ENCODE results near the gene FCHSD2.
"Not testable (repeated sequence)": the region's sequence is repeated elsewhere in the genome, so short reads cannot be mapped to it uniquely, and the experiment has no call there.

Gene FCHSD2

DNA sequence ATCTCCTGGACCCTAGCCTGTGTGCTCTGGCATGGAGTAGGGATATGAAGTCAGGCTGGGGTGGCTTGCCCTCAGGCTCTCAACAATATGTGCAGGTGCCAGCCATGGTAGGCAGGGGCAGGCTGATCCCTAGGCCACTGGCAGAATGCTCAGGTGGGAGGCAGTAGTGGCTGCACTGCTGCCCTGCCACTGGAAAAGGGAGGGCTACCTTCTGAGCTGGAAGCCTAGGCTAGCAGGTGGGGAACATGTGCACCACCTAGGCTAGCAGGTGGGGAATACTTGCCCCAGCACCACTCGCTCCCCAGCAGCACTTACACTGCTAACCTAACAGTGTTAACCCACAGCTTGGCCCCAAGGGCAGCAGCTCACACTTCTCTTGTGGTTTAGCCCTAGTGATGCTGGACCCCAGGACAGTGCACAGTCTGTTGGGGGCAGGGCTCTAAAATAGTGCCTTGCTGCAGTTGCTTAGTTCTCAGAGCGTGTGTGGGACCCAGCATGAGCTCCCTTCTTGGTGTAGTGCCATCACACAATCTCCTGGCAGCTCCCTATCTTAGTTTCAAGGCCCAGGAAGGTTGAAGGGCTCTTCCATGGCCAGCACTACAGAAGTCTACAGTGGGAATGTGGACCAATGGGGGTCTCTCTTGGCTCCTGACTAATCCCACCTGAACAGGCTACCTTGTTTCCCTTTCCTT, 130.8 kb downstream of the FCHSD2 start:
- DNase-seq (ENCODE audit: low read depth in 2 of 2), result no peak

DNA sequence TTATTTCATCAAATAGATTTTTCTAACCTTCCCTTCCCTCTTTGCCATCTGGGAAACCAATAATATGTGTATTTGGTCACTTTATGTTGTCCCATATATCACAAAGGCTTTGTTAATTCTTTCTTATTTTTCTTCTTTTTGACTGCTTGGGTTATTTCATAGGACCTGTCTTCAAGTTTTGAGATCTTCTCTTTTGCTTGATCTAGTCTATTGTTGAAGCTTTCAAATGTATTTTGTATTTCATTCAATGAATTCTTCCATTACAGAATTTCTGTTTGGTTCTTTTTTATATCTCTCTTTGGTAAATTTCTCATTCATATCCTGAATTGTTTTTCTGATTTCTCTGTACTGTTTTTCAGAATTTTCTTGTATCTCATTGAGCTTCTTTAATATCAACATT, 132.1 kb downstream of the FCHSD2 start:
- DNase-seq (ENCODE audit: low read depth in 2 of 2), result no peak

DNA sequence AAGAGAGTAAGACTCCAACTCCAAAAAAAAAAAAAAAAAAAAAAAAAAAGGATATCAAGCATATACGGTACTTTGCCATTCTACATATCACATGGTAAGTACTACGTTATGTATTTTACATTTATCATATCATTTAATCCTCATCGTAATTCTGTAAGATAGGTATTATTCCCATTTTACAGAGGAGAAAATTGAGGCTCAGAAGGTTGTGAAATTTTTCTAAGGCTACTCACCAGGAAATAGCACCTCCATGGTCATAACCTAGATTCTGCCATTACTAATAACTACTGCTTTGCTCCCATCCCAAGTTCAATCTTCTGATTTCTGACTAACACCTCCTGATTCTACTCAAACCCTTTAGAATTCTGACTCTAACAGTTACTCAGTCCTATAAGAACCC, 138.0 kb downstream of the FCHSD2 start:
- no peak for DNase-seq (ENCODE audit: low read depth in 2 of 2)

DNA sequence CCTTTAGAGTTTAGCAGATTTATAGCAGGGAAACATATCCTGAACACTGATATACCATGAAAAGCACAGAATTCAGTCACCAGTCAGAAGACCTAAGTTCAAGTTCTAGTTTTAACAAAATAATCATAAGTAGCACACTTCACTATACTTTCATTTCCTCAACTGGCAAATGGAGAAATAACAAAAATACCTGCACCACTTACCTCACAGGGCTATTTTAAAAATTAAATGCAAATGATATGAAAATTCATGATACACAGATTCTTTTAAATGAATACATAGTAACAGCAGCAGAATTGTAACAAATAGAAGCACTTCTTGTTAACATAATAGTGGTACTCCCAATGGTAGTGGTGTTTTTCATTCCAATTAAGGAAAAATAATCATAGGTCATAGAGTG, 139.0 kb downstream of the FCHSD2 start:
- no peak for DNase-seq (ENCODE audit: low read depth in 2 of 2)

DNA sequence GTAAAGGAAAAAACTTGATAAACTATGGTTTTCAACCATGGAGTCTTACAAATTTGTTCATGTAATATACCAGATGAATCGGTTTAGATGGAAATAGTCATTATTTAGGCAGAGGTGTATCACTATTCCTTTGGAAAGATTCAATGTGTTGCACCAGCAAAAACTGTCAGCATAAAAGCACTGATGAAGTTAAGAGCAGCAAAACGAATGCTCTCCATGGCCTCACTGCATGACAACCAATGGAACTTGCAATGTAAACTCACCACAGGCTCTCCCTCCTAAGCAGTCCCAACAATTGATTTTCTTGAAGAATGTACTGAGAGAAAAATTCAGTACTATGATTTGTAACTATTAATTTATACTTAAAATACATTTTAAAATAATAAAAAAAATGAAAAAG, 139.9 kb downstream of the FCHSD2 start:
- no peak for DNase-seq (ENCODE audit: low read depth in 2 of 2)

DNA sequence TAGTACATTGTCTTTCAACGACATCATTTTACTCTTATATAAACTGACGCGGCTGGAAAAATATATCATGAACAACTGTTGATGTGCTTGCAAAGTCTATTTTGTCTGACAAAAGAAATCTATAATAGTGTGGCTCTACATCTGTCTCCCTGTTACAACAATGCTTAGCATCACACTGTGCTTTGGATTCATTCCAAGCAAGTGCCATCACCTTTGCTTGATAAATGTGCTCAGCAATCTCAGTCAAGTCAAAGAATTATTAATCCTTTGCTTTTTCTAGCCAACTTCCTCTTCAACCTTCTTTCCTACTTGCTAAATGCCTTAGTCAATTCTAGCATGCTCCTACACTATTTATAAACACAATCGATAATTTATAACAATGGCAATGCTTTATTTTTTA, 140.5 kb downstream of the FCHSD2 start:
- no peak for DNase-seq (ENCODE audit: low read depth in 2 of 2)

DNA sequence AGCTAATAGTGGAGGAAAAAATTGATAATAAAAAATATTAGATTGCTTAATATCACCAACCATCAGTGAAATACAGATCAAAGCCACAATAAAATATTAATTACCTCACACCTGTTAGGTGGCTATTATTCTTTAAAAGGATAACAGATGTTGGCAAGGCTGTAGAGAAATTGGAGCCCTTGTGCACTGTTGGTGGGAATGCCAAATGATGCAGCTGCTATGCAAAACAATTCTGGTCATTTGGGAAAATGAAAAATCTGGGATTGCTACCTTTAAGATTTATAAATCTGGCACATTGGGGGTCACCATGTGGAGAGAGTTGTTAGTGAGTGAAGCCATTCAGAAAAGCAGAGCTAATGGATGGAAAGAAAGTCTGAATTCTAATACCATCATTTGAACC, 143.4 kb downstream of the FCHSD2 start:
- no peak for DNase-seq (ENCODE audit: low read depth in 2 of 2)

DNA sequence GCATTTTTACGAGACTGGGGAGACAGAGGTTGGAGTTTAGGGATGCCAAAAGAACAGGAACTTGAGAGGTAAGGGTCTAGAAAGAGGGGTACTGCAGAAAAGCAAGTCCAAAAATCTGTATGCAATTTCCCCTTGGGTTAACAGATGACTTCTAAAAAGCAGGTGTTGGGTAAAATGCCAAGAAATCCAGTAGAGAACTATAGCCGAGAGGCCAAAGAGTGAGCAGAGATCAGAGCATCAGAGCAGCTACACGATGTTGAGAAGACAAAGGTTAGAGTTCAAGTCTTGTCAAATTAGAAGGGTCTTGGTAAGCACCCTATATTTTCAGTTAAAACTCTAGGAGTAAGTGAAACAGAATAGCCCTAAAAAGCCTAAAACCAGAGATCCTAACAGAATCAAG, 145.2 kb downstream of the FCHSD2 start:
- no peak for DNase-seq (ENCODE audit: low read depth in 2 of 2)

DNA sequence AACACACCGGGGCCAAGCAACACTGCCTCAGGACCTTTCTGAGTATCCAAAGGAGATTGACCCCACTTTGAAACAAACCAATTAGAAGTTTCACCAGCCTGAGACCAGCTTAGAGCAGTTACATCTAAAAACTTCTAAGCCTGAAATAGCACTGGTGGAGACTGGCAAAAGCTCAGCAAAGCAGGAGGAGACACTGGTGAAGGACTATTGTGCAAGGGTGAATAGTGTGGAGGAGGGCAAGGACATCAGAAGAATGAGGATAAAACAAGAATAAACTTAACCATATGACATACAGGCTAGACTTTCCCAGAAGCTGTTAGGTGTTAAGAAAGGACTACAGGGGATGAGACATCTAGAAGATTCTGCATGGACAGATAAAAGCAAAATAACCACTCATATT, 152.4 kb downstream of the FCHSD2 start:
- no peak for DNase-seq (ENCODE audit: low read depth in 2 of 2)

DNA sequence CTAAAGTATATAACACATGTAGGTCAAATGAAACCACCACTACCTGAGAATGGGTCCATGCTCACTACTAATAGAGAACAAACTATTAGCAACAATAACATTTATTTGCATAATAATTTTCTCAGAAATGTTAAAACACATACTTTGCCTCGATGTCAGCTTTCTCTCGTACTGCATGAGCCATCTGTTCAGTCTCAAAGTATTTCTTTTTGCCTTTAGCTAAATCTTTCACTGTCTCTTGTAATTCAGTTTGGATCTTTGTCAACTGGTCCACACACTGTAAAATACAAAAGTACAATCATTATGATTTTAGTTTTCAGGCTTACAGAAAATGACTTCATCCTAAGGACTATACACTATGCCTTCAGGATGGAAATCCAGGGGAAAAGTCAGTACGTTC, 153.3 kb downstream of the FCHSD2 start:
- DNase-seq (ENCODE audit: low read depth in 2 of 2), result no peak

DNA sequence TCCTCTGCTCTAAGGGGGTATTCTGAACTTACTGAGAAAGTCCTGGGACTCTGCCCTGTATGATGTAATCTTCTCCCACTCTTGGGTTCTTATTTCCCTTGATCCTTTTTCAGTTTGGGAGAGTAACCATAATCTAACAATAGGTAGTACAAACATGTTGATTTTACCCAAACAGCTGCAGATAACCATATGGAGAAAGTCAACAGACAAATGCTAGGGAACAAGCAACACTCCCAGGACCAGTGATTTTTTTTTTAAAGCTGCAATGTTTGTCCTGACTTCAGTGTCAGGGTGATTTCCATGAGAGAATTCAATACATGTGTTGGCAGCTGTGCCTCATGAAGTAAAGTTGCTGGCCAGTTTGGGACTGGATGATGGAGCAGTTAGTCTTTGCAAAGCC, 156.5 kb downstream of the FCHSD2 start:
- DNase-seq (ENCODE audit: low read depth in 2 of 2), result no peak

DNA sequence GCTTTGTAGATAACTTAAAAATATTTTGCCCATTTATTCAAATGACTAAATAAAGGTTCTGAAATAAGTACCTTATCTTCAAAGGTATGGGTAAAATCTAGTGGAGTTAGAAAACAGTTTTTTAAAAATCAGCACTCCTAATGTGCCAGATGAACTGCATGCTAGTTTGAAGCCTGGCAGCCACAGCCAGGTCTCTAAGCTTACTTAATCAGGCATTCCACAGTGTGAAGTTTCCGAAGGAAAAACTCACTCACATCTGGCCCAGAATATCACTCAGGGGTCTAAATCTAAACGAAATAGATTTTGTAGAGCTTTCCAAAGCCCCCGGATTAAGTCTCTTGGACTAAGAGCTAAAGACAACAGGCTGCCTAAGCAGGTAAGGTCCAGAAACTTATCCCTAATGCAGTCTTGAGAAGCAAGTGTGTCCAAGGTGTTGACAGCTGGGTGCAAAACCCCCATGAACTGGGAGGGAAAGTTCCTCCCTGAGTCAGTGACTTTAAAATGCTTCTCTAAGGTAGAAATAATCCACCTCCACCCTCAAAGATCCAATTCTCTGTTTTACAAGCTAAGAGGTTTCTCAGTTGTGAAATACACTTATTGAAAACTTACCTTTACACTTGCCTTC, 157.6 kb downstream of the FCHSD2 start:
- no peak for DNase-seq (ENCODE audit: low read depth in 2 of 2)

DNA sequence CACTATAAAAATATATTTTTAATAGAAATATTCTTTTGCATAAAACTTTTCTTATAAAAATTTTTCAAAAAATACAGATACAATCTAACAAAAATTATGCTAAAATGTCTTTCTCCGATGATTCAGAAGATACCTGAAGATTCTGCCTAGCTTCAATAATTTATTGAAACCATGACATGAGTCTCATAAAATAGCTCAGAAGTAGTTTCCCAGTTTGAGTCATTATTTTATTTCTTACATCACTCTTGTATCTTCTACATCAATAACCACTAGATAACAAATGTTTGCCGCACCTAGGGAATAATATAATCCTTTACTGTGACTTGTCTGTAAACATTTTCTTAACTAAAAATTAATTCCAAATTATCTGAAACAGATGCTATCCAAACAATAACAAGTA, 158.6 kb downstream of the FCHSD2 start:
- DNase-seq (ENCODE audit: low read depth in 2 of 2), result no peak

DNA sequence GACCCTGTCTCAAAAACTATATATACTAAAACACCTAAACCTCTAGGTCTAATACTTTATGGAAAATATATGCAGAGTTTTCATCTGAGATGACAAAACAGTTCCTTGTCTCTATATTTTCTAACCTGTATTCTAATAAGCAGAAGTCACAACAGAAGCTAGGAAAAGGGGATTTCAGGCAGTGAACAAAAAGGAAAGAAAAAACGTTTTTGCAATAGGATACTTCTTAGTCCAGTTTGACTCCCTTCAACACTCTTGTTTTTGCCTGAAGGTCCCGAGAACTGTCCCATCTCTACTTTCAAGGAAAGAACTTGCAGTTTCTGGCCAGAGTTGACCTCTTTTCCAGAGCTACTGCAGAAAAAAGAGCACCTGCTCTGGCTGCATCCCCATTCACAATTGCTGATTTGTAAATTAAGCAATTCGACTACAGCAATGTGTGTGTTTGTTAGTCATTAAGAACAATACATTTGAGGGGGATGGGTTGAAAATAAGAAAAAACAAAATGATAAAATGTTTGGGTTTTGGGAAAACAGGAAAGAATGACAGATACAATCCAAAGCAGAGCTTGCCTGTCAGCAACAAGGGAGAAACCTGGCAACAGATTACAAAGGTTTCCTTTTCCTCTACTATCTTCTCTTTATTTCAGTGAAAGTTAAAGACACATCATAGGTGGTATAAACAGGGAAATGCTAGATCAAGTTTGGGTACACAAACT, 160.0 kb downstream of the FCHSD2 start:
- DNase-seq (ENCODE audit: low read depth in 2 of 2), result no peak

DNA sequence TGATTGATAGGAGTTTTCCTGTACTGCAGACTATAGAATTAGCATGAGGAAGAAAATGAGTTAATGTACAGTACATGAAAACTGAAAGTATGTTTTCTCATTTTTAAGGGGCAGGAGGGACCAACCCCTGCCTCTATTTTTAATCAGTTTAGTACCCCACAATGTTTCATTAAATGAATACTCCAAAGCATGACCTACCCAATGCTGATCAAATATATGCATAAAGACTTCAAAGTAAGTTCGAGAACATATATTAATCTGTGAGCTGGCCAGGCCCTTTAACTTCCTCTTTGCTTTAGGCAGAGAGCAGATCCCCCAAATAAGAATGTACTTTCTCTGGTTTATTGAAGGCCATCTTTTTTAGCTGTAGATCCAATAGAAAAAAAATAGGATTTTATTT, 161.0 kb downstream of the FCHSD2 start:
- DNase-seq (ENCODE audit: low read depth in 2 of 2), result no peak

DNA sequence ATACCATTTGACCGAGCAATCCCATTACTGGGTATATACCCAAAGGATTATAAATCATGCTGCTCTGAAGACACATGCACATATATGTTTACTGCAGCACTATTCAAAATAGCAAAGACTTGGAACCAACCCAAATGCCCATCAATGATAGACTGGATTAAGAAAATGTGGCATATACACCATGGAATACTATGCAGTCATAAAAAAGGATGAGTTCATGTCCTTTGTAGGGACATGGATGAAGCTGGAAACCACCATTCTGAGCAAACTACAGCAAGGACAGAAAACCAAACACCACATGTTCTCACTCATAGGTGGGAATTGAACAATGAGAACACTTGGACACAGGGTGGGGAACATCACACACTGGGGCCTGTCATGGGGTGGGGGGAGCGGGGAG, 164.3 kb downstream of the FCHSD2 start:
- not testable (repeated sequence) for DNase-seq (ENCODE audit: low read depth in 2 of 2)

DNA sequence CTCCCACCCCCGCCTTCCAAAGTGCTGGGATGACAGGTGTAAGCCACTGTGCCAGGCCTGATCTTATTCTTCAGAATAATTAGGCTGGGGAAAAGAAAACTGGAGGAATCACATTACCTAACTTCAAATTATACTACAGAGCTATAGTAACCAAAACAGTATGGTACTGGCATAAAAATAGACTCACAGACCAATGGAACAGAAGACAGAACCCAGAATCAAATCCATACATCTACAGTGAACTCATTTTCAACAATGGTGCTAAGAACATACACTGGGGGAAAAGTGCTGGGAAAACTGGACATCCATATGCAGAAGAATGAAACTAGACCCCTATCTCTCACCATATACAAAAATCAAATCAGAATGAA, 165.6 kb downstream of the FCHSD2 start:
- not testable (repeated sequence) for DNase-seq (ENCODE audit: low read depth in 2 of 2)

DNA sequence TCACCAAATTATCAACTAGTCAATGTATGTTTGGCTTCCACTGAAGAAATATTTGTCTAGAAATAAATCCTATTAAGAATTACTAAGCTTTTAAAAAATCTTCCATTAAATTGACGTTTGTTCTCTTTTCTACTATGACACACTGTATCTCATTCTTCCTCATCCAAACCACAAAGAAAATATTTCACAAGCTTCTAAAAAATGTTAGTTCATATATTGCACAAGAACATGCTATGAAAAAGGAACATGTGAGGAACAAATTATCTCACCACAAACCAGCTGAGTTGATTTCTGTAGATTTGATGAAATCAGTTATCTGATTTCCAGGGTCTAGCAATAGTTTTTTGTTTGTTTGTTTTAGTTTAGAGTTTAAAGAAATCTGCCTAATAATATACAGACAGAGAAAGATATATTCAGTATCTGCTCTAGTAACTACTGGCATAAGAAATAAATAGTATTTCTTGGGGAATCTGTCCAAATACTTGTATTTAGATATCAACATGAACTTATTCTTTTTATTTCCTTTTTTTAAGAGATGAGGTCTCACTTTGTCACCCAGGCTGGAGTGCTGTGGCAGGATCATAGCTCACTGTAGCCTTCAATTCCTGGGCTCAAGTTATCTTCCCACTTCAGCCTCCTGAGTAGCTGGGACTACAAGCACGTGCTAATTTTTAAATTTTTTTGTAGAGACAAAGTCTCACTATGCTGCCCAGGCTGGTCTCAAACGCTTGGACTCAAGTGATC, 166.2 kb downstream of the FCHSD2 start:
- no peak for DNase-seq (ENCODE audit: low read depth in 2 of 2)

DNA sequence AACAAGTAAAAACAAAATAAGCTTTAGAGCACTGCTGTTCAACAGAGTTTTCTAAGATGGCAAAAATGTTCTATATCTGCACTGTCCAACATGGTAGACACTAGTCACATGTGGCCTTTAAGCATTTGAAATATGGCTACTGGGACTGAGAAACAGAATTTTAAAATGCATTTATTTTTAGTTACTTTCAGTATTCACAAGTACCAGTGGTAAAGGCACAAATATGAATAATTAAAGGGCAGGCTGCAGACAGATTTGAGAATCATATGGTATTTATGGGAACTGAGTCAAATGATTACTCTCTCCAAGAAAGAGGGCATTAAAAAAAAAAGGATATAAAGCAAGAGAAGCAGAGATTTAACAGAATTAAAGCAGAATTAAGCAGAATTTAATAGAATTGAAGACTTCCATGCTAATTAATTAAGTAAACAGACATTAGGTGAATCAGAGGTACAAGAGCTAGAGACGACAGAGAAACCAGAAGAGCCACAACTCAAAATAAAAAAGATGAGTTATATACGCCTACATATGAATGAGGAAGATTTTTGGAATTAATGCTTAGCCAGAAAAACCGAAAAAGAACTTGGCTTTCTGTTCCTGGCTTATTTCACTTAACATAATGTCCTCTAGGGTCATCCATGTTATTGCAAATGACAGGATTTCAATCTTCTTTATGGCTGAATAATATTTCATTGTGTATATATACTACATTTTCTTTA, 167.5 kb downstream of the FCHSD2 start:
- no peak for DNase-seq (ENCODE audit: low read depth in 2 of 2)

DNA sequence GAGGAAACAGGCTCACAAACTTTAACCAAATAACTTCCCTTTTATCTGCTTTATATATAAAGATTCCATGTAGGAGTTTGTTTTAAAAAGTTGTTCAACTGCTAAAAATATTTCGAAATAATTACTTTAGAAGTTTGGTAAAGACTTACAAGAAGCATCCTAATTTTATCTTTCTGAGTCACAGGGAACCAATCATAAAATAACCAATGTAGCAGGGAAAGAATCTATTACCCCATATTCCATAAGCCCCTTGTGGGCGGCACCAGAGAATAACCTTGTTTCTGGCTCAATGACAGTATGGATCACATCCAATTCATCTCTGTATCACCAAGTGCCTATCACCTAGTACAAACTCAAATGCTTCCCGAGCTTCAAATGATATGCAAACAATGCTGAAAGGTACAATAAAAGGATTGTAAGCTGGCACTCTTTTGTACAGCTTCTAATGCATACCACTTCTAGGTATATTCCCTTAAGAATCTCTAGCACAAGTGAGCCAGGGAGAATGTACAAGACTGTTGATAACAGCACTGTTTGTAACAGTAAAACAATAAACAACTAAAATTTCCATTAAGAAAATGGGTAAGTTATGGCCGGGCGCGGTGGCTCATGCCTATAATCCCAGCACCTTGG, 169.5 kb downstream of the FCHSD2 start:
- no peak for DNase-seq (ENCODE audit: low read depth in 2 of 2)

DNA sequence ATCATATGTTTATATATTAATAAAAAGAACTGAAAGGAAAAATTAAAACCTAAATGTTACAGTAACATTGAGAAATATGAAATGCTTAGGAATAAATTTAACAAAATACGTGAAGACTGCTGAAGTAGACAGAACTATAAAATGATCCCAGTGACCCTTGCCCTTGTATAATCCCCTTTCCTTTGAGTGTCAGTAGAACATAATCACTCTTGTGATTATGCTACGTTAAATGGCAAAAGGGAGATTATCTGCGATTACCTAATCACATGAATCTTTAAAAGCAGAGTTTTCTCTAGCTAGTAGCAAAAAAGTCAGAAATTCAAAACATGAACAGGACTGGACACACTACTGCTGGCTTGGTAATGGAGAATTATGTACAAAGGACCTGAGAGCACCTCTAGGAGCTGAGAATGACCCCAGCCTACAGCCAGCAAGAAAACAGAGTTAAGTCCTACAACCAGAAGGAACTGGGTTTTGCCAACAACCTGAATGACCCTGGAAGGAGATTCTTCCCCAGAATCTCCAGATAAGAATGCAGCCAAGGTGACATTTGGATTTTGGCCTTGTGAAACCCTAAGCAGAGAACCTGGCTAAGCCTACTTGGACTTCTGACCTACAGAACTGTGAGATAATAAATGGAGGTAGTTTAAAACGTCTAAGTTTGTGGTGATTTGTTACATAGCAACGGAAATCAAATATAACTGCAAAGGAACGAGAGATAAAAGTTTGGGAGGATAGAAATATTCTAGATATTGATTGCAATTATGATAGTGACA, 170.7 kb downstream of the FCHSD2 start:
- DNase-seq (ENCODE audit: low read depth in 2 of 2), result no peak
